UCSD-AML1 (cell line): ENCODE data around the gene HNRNPA2B1.

ENCODE experiments used
- DNase-seq: peaks from one replicate; lab custom pipeline; 2025; ENCODE audit not compliant: unreplicated experiment; lab: John Stamatoyannopoulos, UW

The HNRNPA2B1 gene

GRCh38 chr7:26200444-26201246 is at the start of gene HNRNPA2B1:
TSS of gene HNRNPA2B1 (minus strand) at chr7:26200746. CDS start at chr7:26200577, 169 bp downstream.
- peak; percentile 92 for DNase-seq

GRCh38 chr7:26250239-26250638 is 49.7 kb upstream of the HNRNPA2B1 start:
- no peak for DNase-seq

DNA sequence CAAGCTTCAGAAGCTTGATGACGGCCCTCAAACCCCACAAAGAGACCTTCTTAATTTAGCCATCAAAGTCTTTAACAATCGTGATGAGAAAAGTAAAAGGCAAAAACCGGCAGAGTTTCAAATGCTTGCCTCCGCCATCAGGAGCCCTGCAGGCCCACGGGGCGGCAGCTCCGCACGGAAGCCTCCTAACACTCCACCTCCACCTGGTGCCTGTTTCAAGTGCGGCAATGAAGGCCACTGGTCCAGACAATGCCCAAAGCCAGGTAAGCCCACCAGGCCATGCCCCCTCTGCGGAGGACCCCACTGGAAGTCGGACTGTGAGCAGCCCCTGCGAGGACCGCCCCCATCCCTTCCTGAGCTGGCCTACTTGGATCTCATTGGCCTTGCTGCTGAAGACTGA is 44.6 kb upstream of the HNRNPA2B1 start:
- DNase-seq, result no peak

GRCh38 chr7:26238032-26238431 is 37.5 kb upstream of the HNRNPA2B1 start:
- DNase-seq, result no peak

DNA sequence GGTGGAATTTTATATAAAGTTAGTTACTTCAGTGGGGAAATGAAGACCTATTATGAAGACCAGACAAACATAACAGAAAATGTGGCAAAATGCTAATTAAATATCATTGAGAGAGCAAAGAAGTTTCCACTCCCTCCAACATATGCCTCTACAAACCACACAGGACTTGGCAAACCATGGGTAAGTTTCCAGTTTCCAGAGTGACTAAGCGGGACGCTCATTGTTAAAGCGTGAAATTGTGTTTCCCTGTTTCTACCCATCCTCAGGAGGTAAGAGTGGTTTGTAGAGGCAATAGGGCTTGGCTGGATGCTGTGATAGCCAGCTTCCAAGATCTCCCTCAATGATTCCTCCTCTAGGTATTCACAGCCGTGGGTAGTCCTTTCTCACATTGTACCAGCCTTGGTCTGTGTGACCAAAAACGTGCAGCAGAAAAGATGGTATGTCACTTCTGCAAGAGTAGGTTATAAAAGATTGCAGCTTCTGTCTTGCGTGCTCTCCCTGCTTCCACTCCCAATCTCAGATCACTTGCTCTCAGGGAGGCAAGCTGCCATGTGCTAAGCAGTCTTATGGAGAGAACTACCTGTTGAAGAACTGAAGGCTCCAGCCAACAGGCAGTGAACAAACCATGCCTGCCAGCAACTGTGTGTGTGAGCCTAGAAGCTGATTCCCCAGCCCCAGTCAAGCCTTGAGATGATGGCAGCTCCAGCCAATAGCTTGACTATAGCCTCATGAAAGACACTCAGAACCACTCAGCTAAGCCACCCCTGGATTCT is 36.7 kb upstream of the HNRNPA2B1 start:
- DNase-seq, result no peak

DNA sequence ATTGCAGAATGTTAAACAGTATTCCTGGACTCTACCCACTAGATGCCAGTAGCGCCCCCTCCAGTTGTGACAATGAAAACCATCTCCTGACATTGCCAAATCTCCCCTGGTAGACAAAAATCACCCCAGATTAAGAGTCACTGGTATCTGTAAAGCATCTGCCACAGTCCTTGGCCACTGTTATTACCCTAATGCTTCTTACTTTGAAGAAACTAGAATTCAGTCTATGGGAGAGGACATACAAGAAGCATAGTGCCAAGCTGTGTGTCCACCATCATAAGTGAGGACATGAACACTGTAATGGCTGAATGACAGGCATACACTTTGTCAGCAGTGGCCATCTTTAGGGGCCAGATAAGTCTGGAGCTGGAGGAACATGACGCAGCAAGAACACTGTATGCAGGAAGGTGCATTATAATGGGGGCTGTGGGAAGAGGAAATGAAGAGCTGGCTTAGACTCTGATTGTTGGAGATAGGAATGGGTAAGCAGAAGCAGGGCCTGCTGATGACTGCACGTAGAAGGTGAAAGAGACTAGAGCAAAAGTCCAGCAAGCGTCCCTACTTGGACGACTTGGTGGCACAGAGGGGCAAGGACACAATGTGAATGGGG is 33.5 kb upstream of the HNRNPA2B1 start:
- DNase-seq, result peak; percentile 6

DNA sequence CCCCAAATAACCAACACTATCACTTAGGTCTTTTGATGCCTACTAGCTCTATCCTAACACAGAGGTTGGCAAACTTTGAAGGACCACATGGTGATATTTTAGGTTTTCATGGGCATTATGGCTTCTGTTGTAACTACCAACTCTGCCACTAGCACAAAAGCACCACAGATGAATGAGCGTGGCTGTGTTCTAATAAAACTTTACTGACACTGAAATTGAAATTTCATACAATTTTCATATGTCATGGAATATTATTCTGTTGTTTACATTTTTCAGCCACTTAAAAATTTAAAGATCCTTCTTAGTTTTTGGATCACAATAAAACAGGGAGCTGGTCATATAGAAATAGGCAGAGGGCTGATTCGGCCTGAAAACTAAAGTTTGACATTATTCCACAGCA is 27.4 kb upstream of the HNRNPA2B1 start:
- DNase-seq, result no peak

DNA sequence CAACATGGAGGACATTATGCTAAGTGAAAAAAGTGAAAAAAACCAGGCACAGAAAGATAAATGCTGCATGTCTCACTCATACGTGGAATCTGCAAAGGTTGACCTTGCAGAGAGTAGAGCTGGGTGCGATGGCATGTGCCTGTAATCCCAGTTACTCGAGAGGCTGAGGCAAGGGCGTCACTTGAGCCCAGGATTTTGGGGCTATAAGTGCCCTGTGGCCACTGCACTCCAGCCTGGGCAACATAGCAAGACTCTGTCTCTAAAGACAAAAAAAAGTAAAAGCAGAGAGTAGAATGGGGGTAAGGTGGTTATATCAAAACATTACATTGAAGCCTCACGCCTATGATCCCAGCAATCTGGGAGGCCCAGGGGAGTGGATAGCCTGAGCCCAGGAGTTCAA is 23.8 kb upstream of the HNRNPA2B1 start:
- no peak for DNase-seq

- no peak for DNase-seq
These were observed 15.5 kb upstream of the HNRNPA2B1 start for GRCh38 chr7:26216049-26216448.

GRCh38 chr7:26213807-26214515 is 13.4 kb upstream of the HNRNPA2B1 start:
- no peak for DNase-seq

GRCh38 chr7:26212921-26213718 is 12.6 kb upstream of the HNRNPA2B1 start:
- DNase-seq, result no peak

GRCh38 chr7:26208040-26208439 is 7.5 kb upstream of the HNRNPA2B1 start:
- no peak for DNase-seq

GRCh38 chr7:26203016-26203415 is 2.5 kb upstream of the HNRNPA2B1 start:
- DNase-seq, result no peak

DNA sequence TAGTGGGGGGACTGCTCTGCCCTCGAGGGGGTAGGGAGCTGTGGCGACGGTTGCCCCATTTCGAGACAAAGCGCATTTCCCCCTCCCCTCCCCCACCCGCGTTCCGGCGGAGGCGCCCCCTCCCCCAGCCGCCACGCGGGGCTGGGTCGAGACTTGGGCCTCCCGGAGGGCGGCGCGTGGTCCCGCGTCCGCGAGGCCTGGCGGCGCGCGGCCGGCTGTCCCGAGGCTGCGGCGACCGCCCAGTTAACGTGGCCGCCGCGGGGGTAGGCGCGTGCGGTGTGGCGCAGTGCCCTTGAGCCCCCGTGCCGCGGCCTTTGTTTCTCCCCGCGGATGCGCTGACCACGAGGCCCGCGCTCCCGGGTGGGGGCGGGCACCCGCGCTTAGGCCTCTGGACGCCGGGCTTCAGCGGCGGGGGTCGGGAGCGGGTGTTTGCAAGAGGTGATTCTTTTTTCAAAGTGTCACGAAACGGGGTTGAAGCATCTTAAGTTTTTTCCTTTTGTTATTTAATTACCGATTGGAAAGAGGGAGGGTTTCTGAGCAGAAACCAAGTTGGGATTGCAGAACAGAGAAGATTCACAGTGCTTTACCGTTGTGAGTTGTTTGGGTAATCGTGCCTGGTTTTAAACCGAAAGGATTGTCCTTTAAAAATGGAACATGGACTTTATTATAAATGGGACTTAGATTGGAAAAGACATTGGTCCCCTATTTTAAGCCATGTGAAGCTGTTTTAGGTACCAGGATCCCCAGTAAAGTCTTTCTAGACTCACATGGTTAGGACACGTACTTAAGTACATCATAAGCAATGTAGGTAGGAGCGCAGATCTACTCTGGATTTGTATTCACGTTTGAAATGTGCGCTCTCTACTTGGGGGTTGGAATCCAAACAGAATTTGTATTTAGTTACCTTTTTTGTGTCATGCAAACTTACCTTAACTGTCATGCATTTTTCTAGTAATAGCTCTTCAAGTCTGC is 1.8 kb upstream of the HNRNPA2B1 start:
- peak; percentile 52 for DNase-seq

DNA sequence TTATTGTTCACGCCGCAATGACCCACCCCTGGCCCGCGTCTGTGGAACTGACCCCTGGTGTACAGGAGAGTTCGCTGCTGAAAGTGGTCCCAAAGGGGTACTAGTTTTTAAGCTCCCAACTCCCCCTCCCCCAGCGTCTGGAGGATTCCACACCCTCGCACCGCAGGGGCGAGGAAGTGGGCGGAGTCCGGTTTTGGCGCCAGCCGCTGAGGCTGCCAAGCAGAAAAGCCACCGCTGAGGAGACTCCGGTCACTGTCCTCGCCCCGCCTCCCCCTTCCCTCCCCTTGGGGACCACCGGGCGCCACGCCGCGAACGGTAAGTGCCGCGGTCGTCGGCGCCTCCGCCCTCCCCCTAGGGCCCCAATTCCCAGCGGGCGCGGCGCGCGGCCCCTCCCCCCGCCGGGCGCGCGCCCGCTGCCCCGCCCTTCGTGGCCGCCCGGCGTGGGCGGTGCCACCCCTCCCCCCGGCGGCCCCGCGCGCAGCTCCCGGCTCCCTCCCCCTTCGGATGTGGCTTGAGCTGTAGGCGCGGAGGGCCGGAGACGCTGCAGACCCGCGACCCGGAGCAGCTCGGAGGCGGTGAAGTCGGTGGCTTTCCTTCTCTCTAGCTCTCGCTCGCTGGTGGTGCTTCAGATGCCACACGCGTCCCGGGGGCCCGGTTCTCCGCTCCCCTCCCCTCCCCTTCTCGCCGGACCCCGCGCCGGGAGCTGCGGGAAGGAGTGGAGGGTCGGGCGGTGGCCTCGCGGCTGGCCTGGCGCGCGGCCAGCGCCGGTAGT is 887 bp upstream of the HNRNPA2B1 start, which contains the start of gene CBX3:
TSS of gene CBX3 (plus strand) at position 499 of the 772 bp plus-strand sequence. CDS start 1,254 bp downstream, outside the sequence.
- DNase-seq, result peak; percentile 86

- peak; percentile 66 for DNase-seq
These were observed 505 bp downstream of the HNRNPA2B1 start for GRCh38 chr7:26200038-26200443.

- DNase-seq, result peak; percentile 31
These were observed 1.1 kb downstream of the HNRNPA2B1 start for GRCh38 chr7:26199301-26200037.

DNA sequence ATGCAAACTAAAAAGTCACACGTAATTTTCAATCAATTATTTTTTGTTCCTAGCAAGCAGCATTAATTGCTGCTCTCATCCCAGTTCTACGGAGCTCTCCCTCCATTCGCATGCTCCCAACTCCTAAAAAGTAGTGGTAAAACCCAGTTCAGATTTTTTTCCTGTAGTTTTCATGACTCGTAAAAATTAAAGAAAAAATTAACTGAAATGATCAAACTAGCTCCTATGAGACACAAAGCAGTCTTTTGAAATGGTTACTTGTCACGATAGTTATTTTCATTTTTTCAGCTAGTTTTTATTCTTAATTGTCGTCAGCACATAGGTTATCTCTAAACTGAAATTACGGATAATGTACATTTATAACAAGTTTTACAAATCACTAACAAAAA is 1.8 kb downstream of the HNRNPA2B1 start:
- no peak for DNase-seq
